HS-5 (cell line): Measurements from ENCODE around the gene NUMB.
"Not testable (repeated sequence)": the region's sequence is repeated elsewhere in the genome, so short reads cannot be mapped to it uniquely, and the experiment has no call there.

ENCODE experiments used
- DNase-seq: peaks from one replicate; pipeline ENCODE4 v3.0.0-alpha.2; 2012; ENCODE audit warnings: low read depth

Gene NUMB

DNA sequence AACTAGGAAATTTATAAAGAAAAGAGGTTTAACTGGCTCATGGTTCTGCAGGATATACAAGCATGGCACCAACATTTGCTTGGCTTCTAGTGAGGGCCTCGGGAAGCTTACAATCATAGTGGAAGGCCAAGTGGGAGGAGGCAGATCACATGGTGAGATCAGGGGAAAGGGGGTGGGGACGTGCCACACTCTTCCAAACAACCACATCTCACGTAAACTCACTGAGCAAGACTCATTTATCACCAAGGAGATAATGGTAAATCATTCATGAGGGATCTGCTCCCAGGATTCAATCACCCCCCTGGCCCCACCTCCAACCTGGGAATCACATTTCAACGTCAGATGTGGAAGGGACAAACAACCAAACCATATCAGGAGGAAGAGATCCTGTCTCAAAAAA, 35.8 kb downstream of the NUMB start:
- DNase-seq = no peak

DNA sequence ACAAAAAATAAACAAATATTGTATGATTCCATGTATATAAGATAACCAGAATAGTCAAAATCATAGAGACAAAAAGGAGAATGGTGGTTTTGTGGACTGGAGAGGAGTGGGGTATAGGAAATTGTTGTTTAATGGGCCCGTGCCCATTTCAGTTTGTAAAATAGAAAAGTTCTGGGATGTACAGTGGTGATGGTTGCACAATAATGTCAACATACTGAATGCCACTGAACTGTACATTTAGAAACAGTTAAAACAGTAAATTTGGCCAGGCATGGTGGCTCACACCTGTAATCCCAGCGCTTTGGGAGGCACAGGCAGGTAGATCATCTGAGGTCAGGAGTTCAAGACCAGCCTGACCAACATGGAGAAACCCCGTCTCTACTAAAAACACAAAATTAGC, 40.1 kb downstream of the NUMB start:
- DNase-seq = no peak

DNA sequence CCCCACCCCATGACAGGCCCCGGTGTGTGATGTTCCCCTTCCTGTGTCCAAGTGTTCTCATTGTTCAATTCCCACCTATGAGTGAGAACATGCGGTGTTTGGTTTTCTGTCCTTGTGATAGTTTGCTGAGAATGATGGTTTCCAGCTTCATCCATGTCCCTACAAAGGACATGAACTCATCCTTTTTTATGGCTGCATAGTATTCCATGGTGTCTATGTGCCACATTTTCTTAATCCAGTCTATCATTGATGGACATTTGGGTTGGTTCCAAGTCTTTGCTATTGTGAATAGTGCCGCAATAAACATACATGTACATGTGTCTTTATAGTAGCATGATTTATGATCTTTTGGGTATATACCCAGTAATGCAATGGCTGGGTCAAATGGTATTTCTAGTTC, 52.1 kb downstream of the NUMB start:
- DNase-seq = not testable (repeated sequence)

DNA sequence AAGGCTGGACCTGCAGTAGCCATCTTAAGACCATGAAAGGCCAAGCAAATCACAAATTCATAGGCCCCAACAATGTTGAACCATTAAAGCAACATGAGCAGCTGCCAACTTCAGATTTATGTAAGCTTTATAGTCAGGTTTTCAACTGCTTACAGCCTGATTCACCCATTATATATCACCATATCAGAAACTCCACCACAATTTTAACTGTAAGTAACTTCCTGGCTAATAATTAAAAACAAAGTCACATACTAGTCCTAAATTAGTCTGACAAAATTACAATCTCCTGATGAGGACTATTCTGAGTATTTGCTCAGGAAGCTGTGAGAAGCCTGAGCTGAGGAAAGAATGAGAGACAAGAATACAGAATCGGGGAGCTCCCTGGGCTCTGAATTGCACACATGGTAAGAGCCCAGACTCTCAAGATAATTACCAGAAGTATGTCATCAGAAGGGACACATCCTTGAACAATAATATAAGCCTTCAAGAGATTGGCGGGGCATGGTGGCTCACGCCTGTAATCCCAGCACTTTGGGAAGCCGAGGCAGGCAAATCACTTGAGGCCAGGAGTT, 55.1 kb downstream of the NUMB start:
- DNase-seq = no peak

DNA sequence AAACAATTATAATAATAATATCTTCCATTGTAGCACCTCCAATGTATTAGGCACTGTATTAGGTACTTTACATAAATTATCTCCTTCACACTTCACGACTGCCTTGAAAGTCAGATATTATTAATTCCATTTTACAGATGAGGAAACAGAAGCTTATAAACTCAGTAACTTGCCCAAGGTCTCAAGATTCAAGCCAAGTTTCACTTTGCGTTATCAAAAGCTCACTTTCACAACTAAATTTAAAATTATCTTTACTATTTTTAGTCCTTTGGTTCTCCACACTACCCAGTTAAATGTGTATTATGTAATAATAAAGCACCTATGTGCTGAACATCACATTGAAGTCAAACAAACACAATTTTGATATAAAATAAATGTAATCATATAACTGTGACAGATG, 55.8 kb downstream of the NUMB start:
- no peak for DNase-seq

DNA sequence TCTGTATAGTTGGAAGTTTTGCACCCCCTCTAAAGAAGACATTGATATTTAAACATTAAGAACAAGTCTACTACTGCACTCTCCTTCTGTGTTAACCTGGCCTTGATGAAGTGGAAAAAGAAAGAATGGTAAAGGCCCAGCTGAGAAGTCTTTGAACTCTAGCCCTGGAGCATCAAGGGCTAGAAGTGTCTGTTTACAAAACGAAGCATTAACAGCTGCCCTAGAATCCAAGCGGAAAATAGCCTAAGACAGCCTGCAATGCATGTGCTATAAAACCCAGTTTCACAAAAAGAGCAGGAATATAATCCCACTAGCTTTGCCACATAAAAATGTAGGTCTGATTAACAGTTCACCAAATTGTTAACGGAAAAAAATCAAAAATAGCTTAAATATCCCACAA, 60.5 kb downstream of the NUMB start:
- no peak for DNase-seq

DNA sequence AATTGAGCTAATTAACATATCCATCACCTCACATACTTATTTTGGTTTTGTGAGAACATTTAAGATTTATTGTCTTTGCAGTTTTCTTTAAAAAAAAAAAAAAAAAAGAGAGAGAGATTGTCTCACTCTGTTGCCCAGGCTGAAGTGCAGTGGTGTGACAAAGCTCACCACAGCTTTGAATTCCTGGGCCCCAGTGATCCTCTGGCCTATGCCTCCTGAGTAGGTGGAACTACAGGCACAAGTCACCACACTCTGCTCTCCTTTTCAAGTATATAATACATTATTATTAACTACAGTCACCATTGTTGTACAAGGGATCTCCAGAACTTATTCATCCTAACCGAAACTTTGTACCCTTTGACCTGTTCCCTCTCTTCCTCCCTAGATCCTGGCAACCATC, 64.0 kb downstream of the NUMB start:
- no peak for DNase-seq

DNA sequence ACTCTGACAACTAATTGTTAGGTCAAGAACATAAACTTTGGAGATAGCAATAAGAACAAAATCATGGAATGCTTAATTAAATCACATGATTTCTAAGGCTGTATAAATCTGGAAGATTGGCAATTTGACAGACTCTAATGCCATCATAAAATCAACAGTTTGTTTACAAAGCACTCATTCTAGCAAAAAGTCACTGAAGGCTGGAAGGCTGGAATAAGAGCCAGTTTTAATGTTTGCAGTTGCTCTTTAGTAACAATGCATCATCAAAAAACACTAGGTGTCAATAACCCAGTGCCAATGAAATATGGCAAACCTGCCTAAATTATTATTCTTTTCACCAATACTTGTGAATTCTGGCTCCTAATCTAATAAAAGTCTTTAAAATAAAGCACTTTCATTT, 65.0 kb downstream of the NUMB start:
- DNase-seq = no peak

DNA sequence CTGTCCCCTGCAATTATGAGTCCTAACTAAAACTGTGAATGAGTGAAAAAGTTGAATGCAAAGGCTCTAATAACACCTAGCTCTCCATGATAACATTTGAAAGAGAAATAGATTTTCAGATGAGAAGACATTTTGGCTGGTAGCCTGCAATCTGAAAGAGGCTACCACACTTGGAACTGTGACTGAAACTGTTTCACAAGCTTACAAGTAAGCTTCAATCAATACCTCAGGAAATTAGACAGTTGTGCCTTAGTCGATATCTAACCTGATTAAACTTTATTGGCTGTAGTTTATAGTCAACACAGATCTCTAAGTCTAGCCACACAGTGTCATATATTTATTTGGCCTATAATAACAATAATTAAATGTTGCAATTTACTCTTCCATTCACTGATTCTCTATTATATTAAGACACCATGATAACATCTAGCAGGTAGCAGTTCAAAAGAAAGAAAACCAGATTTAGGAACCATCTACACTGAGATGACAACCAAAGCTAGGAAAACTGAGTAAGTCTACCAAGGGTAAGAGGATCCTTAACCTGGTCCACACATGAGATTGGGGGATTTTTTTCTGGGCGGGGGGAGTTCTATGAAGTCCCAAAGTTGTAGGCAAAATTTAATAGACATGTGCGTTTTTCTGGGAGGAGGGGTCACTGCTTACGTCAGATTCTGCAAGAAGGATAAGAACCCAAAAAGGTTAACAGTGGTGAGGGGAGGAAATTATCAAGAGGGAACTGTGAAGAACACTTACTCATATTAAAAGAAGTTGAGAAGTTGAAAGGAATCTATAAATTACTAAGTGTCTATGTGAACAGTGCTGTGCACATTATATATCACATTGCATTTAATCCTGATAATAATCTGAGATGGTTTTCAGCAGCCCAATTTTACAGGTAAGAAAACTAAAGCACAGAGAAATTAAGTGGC, 65.8 kb downstream of the NUMB start:
- no peak for DNase-seq

DNA sequence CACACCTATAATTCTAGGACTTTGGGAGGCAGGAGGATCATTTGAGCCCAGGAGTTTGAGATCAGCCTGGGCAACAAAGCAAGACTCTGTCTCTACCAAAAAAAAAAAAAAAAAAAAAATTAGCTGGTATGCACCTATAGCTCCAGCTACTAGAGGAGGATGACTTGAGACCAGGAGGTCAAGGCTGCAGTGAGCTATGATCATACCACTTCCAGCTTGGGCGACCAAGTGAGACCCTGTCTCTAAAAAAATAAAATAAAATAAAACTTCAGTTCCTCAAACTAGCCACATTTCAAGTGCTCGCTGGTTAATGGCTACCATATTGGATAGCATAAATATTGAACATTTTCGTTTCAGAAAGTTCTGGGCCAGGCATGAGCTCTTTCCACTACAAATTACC, 70.5 kb downstream of the NUMB start:
- not testable (repeated sequence) for DNase-seq

DNA sequence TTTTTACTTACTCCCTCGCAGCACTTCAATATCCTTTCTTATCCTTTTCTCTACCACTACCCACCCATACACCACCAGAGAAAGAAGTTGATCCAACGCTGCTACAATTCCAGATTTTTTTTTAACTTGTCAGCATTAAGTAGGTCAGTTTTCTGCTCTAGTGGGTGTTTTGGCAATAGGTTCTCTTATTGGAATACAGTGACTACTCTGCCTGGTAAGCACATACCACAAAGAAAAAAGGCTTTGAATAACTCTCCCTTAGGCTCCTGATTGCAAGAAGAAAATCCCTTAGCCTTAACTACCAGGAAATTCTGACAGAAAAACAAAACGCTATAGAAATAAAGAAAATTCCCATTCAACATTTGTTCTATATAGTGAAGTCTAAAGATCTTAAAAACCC, 72.0 kb downstream of the NUMB start:
- DNase-seq = no peak

DNA sequence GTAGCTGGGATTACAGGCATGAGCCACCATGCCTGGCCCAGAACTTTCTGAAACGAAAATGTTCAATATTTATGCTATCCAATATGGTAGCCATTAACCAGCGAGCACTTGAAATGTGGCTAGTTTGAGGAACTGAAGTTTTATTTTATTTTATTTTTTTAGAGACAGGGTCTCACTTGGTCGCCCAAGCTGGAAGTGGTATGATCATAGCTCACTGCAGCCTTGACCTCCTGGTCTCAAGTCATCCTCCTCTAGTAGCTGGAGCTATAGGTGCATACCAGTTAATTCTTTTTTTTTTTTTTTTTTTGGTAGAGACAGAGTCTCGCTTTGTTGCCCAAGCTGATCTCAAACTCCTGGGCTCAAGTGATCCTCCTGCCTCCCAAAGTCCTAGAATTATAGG, 73.3 kb downstream of the NUMB start:
- DNase-seq = not testable (repeated sequence)

DNA sequence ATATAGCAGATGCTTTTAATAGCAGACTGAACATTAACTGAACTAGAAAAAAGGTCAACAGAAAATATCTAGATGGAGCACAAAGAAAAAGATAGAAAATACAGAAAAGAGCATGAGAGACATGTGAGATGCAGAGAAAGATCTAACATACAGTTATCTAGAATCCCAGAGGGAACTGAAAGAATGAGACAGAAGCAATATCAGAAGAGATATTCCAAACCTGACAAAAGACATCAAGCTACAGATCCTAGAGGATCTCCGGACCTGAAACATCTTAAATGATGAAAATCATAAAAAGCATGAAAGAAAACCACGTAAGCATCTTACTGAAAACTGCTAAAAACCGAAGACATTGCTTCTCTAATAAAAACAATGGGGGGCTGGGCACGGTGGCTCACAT, 75.0 kb downstream of the NUMB start:
- no peak for DNase-seq

DNA sequence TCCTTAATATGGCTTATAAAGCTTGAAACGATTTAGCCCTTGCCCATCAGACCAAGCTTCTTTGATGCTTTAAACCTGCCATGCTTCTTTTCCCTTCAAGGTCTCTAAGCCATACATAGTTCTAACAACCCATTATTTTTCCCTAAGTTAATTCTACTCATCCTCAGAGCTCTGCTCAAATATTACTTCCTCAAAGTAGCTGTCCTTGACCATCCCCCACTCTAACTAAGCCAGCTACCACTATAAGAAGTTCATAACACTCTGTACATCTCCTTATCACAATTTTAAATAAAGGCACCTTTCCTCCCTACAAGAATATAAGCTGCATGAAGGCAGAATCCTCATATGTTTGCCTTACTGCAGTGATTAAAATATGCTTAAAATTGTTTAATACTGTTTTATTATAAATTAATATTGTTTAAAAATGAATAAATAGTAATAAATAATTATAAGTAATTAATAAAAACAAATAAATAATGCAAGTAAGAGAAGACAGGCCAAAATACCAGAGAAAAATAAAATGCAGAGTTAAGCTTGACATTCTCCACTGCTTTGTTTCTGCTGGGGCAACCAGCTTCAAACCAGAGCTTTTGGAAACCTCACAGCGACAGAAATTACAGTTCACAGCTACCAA, 76.8 kb downstream of the NUMB start:
- DNase-seq = no peak

DNA sequence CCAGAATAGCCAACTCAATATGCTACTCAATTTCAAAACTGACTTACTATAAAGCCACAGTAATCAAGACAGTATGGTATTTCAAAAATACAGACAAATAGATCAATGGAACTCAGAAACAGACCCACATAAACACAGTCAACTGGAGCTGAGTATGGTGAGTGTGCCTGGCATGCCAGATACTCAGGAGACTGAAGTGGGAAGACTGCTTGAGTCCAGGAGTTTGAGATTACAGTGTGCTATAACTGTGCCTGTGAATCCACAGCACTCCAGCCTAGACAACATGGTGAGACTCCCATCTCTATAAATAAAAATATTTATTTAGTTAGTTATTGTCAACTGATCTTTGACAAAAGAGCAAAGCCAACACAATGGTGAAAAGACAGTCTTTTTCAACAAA, 81.8 kb downstream of the NUMB start:
- no peak for DNase-seq

DNA sequence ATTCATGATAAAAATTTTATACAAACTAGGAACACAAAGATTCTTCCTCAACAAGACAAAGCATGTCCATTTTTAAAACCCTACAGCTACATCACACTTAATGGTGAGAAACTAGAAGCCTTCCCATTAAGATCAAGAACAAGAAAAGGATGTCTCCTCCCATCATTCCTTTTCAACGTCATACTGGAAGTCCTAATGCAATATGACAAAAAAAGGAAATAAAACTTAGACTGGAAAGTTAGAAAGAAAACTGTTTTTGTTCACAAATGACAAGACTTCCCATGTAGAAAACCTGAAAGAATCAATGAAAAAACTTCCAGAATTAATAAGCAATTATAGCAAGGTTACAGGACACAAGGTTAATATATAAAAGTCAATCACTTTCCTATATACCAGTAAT, 82.5 kb downstream of the NUMB start:
- DNase-seq = no peak

DNA sequence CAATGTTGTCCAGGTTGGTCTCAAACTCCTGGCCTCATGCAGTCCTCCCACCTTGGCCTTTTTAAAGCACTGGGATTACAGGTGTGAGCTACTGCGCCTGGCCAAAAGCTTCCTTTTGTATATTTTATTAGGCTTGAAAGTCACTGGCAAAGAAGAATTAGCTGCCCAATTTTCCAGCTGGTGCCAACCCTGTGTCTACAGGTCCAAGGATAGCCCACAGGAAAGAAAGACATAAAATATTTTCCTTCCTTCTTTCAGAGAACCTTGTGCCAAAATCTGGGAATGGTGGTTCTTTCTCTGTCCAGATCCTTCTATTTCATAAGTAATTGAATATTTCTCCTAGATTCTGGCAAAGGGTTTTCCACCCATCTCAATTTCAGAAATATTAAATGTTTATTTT, 84.1 kb downstream of the NUMB start:
- no peak for DNase-seq

DNA sequence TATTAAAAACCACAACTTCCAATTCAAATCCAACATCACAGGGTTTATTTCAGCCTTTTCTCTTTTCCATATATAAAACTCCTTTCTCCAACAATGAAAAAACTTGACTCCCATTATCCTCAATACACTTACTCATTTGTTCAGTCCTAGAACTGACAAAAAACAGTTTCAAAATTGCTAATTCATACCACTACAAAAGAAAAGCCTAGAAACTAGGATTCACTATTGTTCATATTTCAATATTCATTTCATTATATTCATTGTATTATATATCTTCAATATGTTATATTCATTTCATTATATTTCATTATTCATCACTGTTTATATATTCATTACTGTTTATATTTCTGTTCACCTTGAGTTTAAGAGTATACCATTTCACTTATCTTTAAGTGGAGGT, 85.8 kb downstream of the NUMB start:
- DNase-seq = no peak

DNA sequence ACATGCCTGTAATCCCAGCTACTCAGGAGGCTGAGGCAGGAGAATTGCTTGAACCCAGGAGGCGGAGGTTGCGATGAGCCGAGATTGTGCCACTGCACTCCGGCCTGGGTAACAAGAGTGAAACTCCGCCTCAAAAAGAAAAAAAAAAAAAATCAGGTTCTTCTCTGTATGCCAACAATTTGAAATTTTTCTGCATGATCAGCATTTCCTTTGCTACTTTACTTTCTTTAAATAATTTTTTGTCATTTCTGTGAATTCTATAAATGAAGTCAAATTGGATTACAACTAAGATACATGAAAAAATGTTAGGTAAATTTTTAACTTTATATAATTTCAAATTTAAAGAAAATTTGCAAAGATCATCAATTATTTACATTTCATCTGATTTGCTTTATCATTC, 87.8 kb downstream of the NUMB start:
- no peak for DNase-seq

DNA sequence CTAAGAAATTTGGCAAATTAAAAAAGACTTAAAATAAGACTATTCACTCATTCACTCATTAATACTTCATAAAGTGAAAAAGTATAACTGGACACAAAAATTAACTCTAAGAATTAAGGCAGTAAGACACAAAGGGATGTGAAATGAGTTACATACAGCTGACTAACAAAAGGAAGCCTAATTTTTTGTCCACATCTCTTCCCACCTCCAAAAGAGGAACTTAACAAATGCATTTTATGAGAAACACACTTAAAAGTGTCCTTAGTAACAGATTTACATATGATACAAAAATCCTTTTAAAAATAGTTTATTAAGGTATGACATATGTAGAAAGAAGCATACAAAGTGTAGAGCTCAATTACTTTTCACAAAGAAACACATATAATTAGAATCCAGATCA, 88.9 kb downstream of the NUMB start:
- DNase-seq = no peak

DNA sequence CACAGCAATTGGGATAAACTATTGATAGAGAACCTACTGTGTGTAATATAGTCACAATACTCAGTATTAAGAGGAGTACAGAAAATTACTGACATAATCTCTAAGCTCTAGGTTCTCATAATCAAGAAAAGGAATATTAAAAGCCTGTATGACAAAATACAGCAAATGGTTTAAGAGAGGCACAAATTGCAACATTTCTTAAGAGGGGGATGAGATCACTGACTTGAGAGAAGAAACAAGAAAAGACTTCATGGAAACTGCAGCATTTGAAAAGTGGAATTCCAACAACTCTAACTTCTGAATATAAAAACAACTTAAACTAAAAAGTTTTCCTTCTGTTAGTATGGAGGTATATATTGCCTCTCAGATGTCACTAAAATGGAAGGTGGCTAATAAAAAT, 89.7 kb downstream of the NUMB start:
- no peak for DNase-seq

DNA sequence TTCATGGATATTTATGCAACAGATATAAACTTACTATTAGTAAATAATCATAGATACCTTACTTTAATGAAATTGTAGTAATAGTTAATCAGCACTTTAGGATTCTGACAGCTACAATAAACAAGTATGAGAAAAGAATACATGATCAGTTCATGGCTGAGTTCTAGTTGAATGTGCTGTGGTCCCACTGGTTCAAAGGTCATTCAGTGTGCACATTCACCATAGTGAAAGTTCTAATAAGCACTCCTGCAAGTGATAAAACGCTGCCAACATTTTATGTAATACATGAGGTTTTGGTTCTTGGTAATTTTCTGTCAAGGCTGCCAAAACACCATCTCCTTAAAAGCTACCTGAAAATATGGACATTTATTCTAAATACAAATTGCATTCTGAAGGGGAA, 92.6 kb downstream of the NUMB start:
- DNase-seq = no peak

DNA sequence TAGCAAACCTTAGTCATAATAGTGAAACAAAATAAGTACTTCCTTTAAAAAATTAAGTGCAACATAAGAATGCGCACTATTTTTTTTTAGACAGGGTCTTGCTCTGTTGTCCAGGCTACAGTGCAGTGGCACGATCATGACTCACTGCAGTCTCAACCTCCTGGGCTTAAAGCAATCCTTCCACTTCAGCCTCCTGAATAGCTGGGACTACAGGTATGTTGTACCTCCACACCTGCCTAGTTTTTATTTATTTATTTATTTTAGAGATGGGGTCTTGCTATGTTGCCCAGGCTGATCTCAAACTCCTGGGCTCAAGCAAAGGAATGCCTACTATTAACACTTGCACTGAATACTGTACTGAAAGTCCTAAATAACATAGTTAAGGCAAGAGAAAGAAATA, 93.8 kb downstream of the NUMB start:
- no peak for DNase-seq
